HCT116 (cell line): ENCODE data around the gene ATG3.

Experiments used
- ATF3 ChIP-seq: IDR thresholded peaks from 2 replicates; pipeline ENCODE4 v1.6.1; 2012
- CEBPB ChIP-seq: IDR thresholded peaks from 2 replicates; pipeline ENCODE4 v1.6.1; 2012; ENCODE audit warnings: low read depth
- CTCF ChIP-seq, 3 experiments: fragments of 200-600 bp in 1 of 3; sonication (generic) in 1 of 3; IDR thresholded peaks in 2 of 3; conservative IDR thresholded peaks in 1 of 3; 2 replicates each; pipeline ENCODE4 v1.5.1; 2012 to 2017; ENCODE audit warnings: low read depth in 2 of 3, low read length in 2 of 3, antibody characterized with exemption in 1 of 3, borderline replicate concordance in 1 of 3, control low read depth in 1 of 3, mild to moderate bottlenecking in 1 of 3, mixed read lengths in 1 of 3, mixed run types in 1 of 3, moderate library complexity in 1 of 3; ENCODE audit not compliant: insufficient read depth in 1 of 3
- EGR1 ChIP-seq: IDR thresholded peaks from 2 replicates; pipeline ENCODE4 v1.6.1; 2012; ENCODE audit warnings: low read depth
- EZH2 ChIP-seq: fragments of 200-600 bp; sonication (generic); IDR thresholded peaks from 2 replicates; pipeline ENCODE4 v1.6.1; 2017; ENCODE audit warnings: antibody characterized with exemption, mixed run types
- MAX ChIP-seq: IDR thresholded peaks from 2 replicates; pipeline ENCODE4 v1.6.1; 2012
- POLR2A ChIP-seq: IDR thresholded peaks from 2 replicates; pipeline ENCODE4 v1.7.0; 2011; ENCODE audit warnings: borderline replicate concordance; ENCODE audit not compliant: insufficient read depth, insufficient read length; ENCODE audit errors: extremely low read depth
- POLR2AphosphoS5 ChIP-seq: IDR thresholded peaks from 2 replicates; pipeline ENCODE4 v1.6.1; 2011; ENCODE audit warnings: mild to moderate bottlenecking, low read depth, low read length, moderate library complexity
- REST ChIP-seq: IDR thresholded peaks from 2 replicates; pipeline ENCODE4 v1.6.1; 2012; ENCODE audit warnings: low read depth
- SP1 ChIP-seq: IDR thresholded peaks from 2 replicates; pipeline ENCODE4 v1.6.1; 2012; ENCODE audit warnings: low read depth
- TCF7L2 ChIP-seq: IDR thresholded peaks from 2 replicates; pipeline ENCODE4 v1.7.0; 2011; ENCODE audit warnings: borderline replicate concordance, inconsistent platforms; ENCODE audit not compliant: insufficient read depth, insufficient read length; ENCODE audit errors: extremely low read depth
- YY1 ChIP-seq: IDR thresholded peaks from 2 replicates; pipeline ENCODE4 v1.6.1; 2011; ENCODE audit warnings: low read length, low read depth, moderate library complexity, mild to moderate bottlenecking; ENCODE audit not compliant: insufficient replicate concordance; ENCODE audit errors: extremely low read depth
- ZNF274 ChIP-seq: fragments of 200-500 bp; sonication (Bioruptor generic); IDR thresholded peaks from 2 replicates; pipeline ENCODE4 v1.6.1; 2014; ENCODE audit warnings: mild to moderate bottlenecking, low read depth, low read length, inconsistent platforms
- TF ChIP-seq, protein P1 (sequence below): IDR thresholded peaks from 2 replicates; pipeline ENCODE4 v1.6.1; 2011; ENCODE audit warnings: mild to moderate bottlenecking, low read length, moderate library complexity; ENCODE audit not compliant: insufficient replicate concordance; ENCODE audit errors: extremely low read depth

- no peak for TF ChIP-seq YY1
- no peak for TF ChIP-seq CTCF (IDR thresholded peaks at IDR 0.05 in 2 of 3, conservative IDR thresholded peaks at IDR 0.05 in 1 of 3; ENCODE audit: borderline replicate concordance in 1 of 3, insufficient read depth in 1 of 3, low read depth in 2 of 3, low read length in 2 of 3)
- no peak for TF ChIP-seq ATF3
- TF ChIP-seq TCF7L2, result no peak
- no peak for TF ChIP-seq POLR2A
- no peak for TF ChIP-seq REST
- TF ChIP-seq EZH2, result no peak
- no peak for TF ChIP-seq CEBPB
- TF ChIP-seq SP1, result no peak
- TF ChIP-seq ZNF274, result no peak
- no peak for TF ChIP-seq POLR2AphosphoS5
- TF ChIP-seq EGR1, result no peak
- TF ChIP-seq, protein P1, sequence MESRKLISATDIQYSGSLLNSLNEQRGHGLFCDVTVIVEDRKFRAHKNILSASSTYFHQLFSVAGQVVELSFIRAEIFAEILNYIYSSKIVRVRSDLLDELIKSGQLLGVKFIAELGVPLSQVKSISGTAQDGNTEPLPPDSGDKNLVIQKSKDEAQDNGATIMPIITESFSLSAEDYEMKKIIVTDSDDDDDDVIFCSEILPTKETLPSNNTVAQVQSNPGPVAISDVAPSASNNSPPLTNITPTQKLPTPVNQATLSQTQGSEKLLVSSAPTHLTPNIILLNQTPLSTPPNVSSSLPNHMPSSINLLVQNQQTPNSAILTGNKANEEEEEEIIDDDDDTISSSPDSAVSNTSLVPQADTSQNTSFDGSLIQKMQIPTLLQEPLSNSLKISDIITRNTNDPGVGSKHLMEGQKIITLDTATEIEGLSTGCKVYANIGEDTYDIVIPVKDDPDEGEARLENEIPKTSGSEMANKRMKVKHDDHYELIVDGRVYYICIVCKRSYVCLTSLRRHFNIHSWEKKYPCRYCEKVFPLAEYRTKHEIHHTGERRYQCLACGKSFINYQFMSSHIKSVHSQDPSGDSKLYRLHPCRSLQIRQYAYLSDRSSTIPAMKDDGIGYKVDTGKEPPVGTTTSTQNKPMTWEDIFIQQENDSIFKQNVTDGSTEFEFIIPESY, result no peak
- no peak for TF ChIP-seq MAX
These were observed 58.3 kb downstream of the ATG3 start for GRCh38 chr3:112503304-112503972.
